ENCODE results near the gene DNAH10.

DNAH10 gene

GRCh38 chr12:123889848-123890535 is 127.9 kb downstream of the DNAH10 start:
- DNase-seq = no peak

DNA sequence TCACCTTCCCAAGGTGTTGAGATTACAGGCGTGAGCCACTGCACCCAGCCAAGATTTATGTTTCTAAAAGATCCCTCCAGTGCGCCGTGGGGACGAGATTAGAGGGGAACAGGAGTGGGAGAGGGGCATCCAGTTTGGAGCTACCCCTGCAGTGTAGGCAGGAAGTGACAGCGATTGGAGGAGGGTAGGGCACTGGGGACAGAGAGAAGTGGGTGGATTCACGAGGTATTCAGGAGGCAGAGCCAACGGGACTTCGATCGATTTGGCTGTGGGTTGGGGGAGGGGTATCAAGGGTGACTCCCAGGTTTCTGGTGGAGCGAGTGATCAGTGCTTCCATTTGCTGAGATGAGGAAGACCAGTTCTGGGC is 128.4 kb downstream of the DNAH10 start:
- DNase-seq = no peak

GRCh38 chr12:123891011-123891410 is 128.9 kb downstream of the DNAH10 start:
- no peak for DNase-seq

GRCh38 chr12:123891516-123892179 is 129.5 kb downstream of the DNAH10 start:
- DNase-seq = no peak

DNA sequence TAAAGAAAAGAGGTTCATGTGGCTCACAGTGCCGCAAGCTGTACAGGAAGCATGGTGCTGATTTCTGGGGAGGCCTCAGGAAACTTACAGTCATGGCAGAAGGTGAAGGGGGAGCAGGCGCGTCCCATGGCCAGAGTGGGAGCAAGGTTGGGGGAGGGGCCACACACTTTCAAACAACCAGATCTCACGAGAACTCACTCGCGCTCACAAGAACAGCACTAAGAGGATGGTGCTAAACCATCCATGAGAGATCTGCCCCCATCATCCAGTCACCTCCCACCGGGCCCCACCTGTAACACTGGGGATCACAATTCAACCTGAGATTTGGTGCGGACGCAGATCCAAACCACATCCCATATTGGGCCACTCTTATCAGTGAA is 130.1 kb downstream of the DNAH10 start:
- DNase-seq = no peak

DNA sequence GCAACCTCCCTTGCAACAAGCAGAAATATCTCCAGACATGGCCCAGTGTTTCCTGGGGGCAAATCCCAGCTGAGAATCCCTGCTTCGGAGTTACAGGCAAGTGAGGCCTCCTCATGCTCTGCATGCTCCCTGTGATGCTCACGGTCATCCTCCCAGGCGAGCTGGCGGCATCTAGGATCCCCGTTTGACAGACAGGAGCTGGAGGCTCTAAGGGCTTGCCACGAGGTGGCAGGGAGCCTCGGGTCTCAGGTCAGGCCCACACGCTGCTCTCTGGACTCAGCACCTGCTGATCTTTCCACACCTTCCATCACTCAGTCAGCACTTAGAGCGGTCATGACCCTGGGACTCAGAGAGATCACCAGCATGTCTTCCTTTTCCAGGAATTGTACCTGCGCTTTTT is 130.8 kb downstream of the DNAH10 start:
- no peak for DNase-seq

GRCh38 chr12:123893276-123893675 is 131.2 kb downstream of the DNAH10 start:
- DNase-seq = no peak

DNA sequence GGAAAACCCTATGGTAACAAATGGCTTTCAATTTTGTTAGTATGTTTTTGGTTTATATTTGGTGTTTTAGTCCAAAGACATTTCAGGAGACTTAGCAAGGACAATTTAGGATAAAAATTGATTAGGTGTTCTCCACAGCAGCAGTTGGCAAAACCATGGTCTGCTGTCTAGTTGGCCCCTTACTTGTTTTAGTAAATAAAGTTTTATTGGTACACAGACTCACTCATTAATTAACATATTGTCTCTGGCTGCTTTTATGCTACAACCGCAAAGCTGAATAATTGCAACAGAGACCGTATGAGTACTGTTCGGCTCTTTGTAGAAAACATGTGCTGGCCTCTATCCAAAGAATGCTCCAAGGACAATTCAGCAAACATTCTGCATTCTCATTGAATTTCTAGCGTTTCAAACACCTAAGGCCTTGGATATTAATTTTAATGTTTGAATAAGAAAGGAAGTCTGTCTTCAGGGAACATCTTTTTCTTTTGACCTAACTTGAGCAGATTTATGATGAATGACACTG is 132.8 kb downstream of the DNAH10 start:
- no peak for DNase-seq

GRCh38 chr12:123895451-123895850 is 133.3 kb downstream of the DNAH10 start:
- no peak for DNase-seq

DNA sequence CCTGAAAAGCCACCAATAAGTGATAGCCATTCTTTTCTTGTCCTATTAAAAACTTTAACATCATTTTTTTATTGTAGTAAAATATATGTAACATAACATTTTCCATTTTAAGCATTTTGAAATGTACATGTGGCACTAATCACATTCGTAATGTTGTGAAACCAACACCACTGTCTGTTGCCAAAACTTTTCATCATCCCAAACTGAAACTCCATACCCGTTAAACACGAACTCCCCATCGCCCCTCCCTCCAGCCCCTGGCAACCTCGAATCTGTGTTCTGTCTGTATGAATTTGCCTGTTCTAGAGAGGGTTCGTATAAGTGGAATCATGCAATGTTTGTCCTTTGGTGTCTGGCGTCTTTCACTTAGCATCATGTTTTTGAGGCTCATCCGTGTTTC is 134.7 kb downstream of the DNAH10 start:
- DNase-seq = no peak

DNA sequence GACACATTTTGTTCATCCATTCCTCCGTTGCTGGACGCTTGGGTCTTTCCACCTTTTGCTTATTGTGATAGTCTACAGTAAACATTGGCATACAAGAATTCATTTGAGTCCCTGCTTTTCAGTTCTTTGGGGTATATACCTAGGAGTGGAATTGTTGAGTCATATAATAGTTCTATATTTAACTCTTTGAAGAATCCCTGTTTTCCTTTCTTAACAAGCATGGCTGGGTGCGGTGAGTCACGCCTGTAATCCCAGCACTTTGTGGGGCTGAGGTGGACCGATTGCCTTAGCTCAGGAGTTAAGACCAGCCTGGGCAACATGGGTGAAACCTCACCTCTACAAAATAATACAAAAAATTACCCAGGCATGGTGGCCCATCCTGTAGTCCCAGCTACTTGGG is 135.1 kb downstream of the DNAH10 start:
- no peak for DNase-seq

GRCh38 chr12:123898673-123899072 is 136.6 kb downstream of the DNAH10 start:
- DNase-seq = no peak

DNA sequence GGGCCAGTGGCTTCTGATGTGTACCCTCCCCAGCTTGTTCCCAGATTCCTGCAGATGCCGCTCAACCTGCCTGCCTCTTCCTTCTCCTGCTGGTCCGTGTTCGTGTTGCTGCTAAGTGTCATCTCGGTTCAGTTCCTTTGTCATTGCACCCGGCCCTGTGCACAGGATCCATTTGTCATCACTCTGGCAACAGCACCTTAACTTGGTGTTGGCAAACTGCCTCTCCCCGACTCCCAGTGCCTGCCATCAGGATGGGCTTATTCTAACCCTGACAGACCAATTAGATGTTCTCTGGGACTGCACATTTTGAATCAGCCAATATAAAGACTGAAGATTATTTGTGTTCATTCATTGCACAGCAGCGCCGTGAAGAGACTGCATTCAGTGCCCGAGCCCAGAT is 137.3 kb downstream of the DNAH10 start:
- DNase-seq = no peak

- peak; percentile 88 for DNase-seq
Measured at GRCh38 chr12:123900871-123901376, 138.8 kb downstream of the DNAH10 start.

DNA sequence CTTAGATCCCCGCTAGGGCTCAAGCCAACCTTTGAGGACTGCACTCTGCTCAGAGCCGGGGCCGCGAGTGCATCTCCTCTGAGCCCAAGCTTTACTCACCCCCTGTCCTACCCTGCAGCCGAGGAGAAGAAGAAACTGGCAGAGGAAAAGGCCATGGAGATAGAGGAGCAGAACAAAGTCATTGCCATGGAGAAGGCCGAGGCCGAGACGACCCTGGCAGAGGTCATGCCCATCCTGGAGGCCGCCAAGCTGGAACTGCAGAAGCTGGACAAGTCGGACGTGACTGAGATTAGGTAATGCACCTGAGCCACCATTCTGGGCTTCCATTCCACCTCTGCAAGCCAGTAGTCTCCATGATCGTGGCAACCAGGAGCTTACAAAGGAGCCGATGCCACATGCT is 140.7 kb downstream of the DNAH10 start:
- no peak for DNase-seq

DNA sequence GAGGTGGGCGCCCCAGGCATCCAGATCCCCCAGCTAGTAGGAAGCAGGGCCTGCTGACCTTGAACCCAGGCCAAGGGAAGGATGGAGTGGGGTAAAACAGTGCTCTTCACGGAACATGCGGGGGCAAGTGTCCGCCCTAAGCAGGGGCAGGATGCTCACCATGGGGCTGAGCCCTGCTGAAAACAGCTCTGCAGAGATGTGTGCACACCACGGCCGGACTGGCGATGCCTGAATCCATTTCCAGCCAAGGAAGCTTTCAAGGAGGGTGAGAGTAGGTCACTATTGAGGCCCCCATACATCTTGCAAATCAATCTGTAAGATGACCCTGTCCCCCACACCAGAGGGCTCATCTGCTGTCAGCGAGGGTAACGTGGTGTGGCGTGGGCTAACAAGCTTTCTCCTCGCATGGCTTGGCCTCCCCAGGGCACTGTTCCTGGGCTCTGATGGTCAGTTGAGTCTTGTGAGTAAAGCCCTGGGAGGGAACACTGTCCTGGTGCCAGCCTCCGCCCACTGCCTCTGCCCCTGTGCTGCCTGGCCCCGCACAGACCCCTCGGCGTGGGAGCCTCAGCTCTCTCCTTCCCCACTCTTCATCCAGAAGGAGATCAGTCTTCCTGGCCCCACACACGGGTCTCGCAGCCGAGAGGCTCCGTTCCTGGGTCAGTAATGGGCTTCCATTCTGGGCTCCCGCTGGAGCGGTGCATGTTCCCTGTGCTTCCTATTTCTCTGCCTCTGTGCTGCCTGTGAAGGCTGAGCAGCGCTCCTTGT is 141.4 kb downstream of the DNAH10 start:
- DNase-seq = no peak

DNA sequence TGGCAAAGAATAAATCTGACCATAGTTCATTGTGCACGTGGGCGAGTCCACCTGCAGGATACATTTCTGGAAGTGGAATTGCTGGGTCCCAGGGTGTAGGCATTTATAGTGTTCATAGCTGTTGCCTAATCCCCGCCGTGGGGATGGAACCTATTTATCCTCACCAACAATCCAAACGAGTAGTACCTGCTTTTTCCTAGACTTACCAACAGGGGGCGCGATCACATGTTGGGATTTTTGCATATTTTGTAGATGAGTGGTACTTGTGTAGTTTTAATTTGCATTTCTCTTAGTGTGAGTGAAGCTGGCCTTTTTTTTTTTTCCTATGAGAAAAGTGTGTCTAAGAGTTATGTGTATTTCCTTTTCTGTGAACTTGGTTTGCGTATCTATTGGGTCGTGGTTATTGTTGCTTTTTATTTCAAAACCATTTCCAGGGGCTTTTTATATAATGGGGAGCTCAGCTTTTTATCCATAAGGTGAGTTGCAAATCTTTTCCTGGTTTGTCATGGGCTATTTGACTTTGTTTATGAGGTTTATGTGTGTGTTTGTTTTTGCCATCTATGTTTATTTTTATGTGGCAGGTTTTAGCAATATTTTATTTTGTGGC is 143.3 kb downstream of the DNAH10 start:
- DNase-seq = peak; percentile 14

GRCh38 chr12:123906711-123907420 is 144.8 kb downstream of the DNAH10 start:
- DNase-seq = no peak

DNA sequence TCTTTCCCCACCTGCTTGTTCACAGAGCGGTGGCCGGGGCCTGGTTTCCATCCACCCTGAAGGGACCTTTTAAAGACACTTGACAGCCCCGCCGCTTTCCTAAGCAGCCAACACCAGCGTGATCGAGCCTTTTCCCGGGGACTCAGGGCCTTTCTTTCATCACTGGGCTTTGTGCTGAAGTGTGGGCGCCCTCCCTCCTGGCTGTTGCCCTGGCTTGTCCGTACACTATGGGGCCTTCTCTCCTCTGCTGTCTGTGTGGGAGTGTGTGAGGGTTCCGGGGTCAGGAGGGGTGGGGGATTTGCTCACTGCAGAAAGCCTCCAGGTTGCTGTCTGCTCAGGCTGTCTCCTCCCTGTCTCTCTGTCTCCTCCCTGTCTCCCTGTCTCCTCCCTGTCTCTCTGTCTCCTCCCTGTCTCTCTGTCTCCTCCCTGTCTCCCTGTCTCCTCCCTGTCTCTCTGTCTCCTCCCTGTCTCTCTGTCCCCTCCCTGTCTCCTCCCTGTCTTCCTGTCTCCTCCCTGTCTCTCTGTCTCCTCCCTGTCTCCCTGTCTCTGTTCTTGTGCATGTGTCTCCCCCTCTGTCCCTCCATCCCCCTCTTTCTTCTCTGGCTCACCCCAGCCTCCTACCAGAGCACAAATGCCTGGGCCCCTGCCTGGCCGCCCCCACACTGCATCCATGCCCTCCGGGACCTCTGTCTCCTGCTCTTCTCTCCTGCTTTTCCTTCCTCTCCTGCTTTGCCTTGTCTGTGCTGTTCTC is 145.8 kb downstream of the DNAH10 start:
- DNase-seq = no peak

- no peak for DNase-seq
Measured at GRCh38 chr12:123908884-123909725, 147.0 kb downstream of the DNAH10 start.

- DNase-seq = no peak
Measured at GRCh38 chr12:123910057-123910456, 148.0 kb downstream of the DNAH10 start.

All from NCI-H2171 treated with DMSO at 0.1 percent for 48 hours (cell line).